GM19467 (cell line): ENCODE data around the gene TLL1.

Experiments used
- ATAC-seq: cut with Tn5 transposase; IDR thresholded peaks from one replicate; pipeline ENCODE4 v1.9.1; 2021; ENCODE audit warnings: mild to moderate bottlenecking, moderate library complexity; ENCODE audit not compliant: unreplicated experiment

The TLL1 gene

GRCh38 chr4:166043801-166044200 lies 170.8 kb downstream of the TLL1 start:
- ATAC-seq, result no peak

- ATAC-seq, result no peak
Measured at GRCh38 chr4:166044871-166045270, 171.8 kb downstream of the TLL1 start.

- ATAC-seq, result peak; percentile 57
Measured at GRCh38 chr4:166045457-166045856, 172.4 kb downstream of the TLL1 start.

GRCh38 chr4:166049036-166049435 lies 176.0 kb downstream of the TLL1 start:
- ATAC-seq, result no peak

GRCh38 chr4:166064721-166065120 lies 191.7 kb downstream of the TLL1 start:
- ATAC-seq, result no peak

GRCh38 chr4:166065324-166065723 lies 192.3 kb downstream of the TLL1 start:
- ATAC-seq, result no peak

- no peak for ATAC-seq
Measured at GRCh38 chr4:166066936-166067335, 193.9 kb downstream of the TLL1 start.

GRCh38 chr4:166067915-166068314 lies 194.9 kb downstream of the TLL1 start:
- ATAC-seq, result no peak

- no peak for ATAC-seq
Measured at GRCh38 chr4:166073783-166074182, 200.7 kb downstream of the TLL1 start.

GRCh38 chr4:166075599-166075998 lies 202.6 kb downstream of the TLL1 start:
- ATAC-seq, result no peak

GRCh38 chr4:166077782-166078181 lies 204.7 kb downstream of the TLL1 start:
- ATAC-seq, result no peak

- ATAC-seq, result no peak
Measured at GRCh38 chr4:166078383-166078782, 205.3 kb downstream of the TLL1 start.

GRCh38 chr4:166078955-166079354 lies 205.9 kb downstream of the TLL1 start:
- no peak for ATAC-seq

- no peak for ATAC-seq
Measured at GRCh38 chr4:166087569-166087968, 214.5 kb downstream of the TLL1 start.

GRCh38 chr4:166088576-166088975 lies 215.5 kb downstream of the TLL1 start:
- no peak for ATAC-seq

GRCh38 chr4:166091146-166091545 lies 218.1 kb downstream of the TLL1 start:
- ATAC-seq, result no peak

GRCh38 chr4:166091912-166092510 lies 219.0 kb downstream of the TLL1 start:
- no peak for ATAC-seq

- ATAC-seq, result no peak
Measured at GRCh38 chr4:166092797-166093290, 219.8 kb downstream of the TLL1 start.

GRCh38 chr4:166104623-166105022 lies 231.6 kb downstream of the TLL1 start:
- ATAC-seq, result no peak

GRCh38 chr4:166121897-166122296 lies 248.9 kb downstream of the TLL1 start:
- no peak for ATAC-seq

- no peak for ATAC-seq
Measured at GRCh38 chr4:166123546-166123945, 250.5 kb downstream of the TLL1 start.

- ATAC-seq, result no peak
Measured at GRCh38 chr4:166128403-166128802, 255.4 kb downstream of the TLL1 start.

GRCh38 chr4:166134285-166134684 lies 261.2 kb downstream of the TLL1 start:
- ATAC-seq, result no peak
